HepG2 (cell line): ENCODE results near the gene RAD51C. TPM values are rescaled to one million over a fixed set of nuclear protein-coding genes. Genes with fewer than 3 reads are reported as not detected.
A peak's percentile ranks its signal among the peaks of the same experiment; 100 is the strongest.

Experiments used
- AFF4 ChIP-seq: sonication (generic); formaldehyde crosslinking; IDR thresholded peaks from 2 replicates; pipeline ENCODE4 v1.4.0; 2020; ENCODE audit warnings: missing genetic modification reagents
- ATF4 ChIP-seq, 2 experiments: fragments of 450-650 bp in 1 of 2; sonication (generic) in 1 of 2; formaldehyde crosslinking; IDR thresholded peaks; 2 replicates each; pipeline versions ENCODE4 v1.5.0 to v1.8.0; 2020 to 2022; ENCODE audit warnings: mild to moderate bottlenecking in 1 of 2, missing genetic modification reagents in 1 of 2
- CAMTA2 ChIP-seq: sonication (generic); formaldehyde crosslinking; IDR thresholded peaks from 2 replicates; pipeline ENCODE4 v1.4.0; 2020; ENCODE audit warnings: mild to moderate bottlenecking, missing genetic modification reagents, borderline replicate concordance
- HOXA5 ChIP-seq: sonication (generic); formaldehyde crosslinking; IDR thresholded peaks from 2 replicates; pipeline ENCODE4 v1.4.0; 2020; ENCODE audit warnings: missing genetic modification reagents
- RFXAP ChIP-seq: sonication (generic); formaldehyde crosslinking; IDR thresholded peaks from 2 replicates; pipeline ENCODE4 v1.4.0; 2020; ENCODE audit warnings: missing genetic modification reagents, borderline replicate concordance
- SIN3A ChIP-seq: IDR thresholded peaks from 2 replicates; pipeline ENCODE4 v1.6.1; 2011; ENCODE audit warnings: low read depth, mild to moderate bottlenecking, control low read depth, low read length, borderline replicate concordance
- SMAD1 ChIP-seq: sonication (generic); formaldehyde crosslinking; IDR thresholded peaks from 2 replicates; pipeline ENCODE4 v1.4.0; 2020; ENCODE audit warnings: missing genetic modification reagents, low read depth, mild to moderate bottlenecking, borderline replicate concordance
- ZBTB40 ChIP-seq, 2 experiments: fragments of 450-650 bp in 1 of 2; sonication (generic) in 1 of 2; formaldehyde crosslinking in 1 of 2; IDR thresholded peaks; 2 replicates each; pipeline versions ENCODE4 v1.6.1 to v1.8.0; 2016 to 2022; ENCODE audit warnings: antibody characterized with exemption in 1 of 2, mild to moderate bottlenecking in 1 of 2, missing genetic modification reagents in 1 of 2
- ZNF670 ChIP-seq: sonication (generic); formaldehyde crosslinking; IDR thresholded peaks from 2 replicates; pipeline ENCODE4 v1.8.0; 2022; ENCODE audit warnings: mild to moderate bottlenecking, missing genetic modification reagents, borderline replicate concordance
- polyA plus RNA-seq, 8 experiments: library from polyadenylated mRNA; depleted of rRNA in 3 of 8; stranded (reverse) in 7 of 8; unstranded in 1 of 8; fragments of >200 nt; fragmentation: Illumina TruSeq in 4 of 8; extraction: Trizol in 4 of 8; gene quantifications; 2 replicates each; pipeline versions ENCODE4 v1.2.1 to v1.2.3, GENCODE V29; 2011 to 2016; ENCODE audit warnings: low read depth in 4 of 8, missing spikeins in 1 of 8, mixed read lengths in 1 of 8; ENCODE audit not compliant: insufficient read depth in 1 of 8
- total RNA-seq, 5 experiments: library from RNA; depleted of rRNA; stranded (reverse); fragments of >200 nt; fragmentation: Illumina TruSeq; extraction: Trizol; gene quantifications; 2 replicates each; pipeline ENCODE4 v1.2.3, GENCODE V29; 2016; ENCODE audit warnings: low read depth in 1 of 5

RAD51C gene
- total and polyA plus RNA-seq, 2 of the 13 experiments (the other 11 are each of a cell fraction or from before 2014, with no cell fraction given): 38.5 to 106 TPM

DNA sequence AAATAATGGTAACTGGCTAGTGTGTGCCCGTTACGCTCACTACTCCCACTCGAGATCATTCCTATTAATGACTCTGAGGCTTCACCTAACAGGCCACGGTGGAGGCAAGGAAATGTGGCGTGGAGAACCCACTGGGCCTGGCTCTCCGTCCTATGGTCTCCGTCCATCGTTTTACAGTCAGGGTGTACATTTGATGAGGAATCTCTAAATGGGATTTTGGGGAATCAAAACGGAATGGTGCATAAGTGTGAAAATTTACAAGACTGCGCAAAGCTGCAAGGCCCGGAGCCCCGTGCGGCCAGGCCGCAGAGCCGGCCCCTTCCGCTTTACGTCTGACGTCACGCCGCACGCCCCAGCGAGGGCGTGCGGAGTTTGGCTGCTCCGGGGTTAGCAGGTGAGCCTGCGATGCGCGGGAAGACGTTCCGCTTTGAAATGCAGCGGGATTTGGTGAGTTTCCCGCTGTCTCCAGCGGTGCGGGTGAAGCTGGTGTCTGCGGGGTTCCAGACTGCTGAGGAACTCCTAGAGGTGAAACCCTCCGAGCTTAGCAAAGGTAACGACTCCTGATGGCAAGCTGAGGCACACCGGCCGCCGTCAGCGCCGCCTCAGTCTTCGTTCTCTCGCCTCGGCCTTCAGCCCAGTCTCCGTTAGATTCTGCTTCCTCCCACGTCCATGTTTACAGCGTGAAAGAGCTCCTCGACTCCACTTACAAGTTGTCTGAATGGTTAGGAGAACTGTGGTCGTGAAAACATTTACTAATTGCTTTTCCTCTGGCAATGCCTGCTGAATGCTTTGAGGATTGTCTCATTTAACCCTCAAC, at the start of gene RAD51C (continued):
- TF ChIP-seq ZBTB40 (IDR thresholded peaks at IDR 0.05): no peak
- peak; percentile 92 for TF ChIP-seq ZBTB40 (CRISPR knock-in tag; IDR thresholded peaks at IDR 0.05)
- TF ChIP-seq ZNF670: no peak
- no peak for TF ChIP-seq AFF4 (CRISPR knock-in tag)
- TF ChIP-seq SIN3A: peak; percentile 97; the same call in 1 of the 2 replicates
- peak; percentile 96 for TF ChIP-seq HOXA5
- TF ChIP-seq RFXAP (CRISPR knock-in tag): peak; percentile 87; the same call in 1 of the 2 replicates
- TF ChIP-seq SMAD1 (CRISPR knock-in tag): peak; percentile 81; the same call in 1 of the 2 replicates
- peak; percentile 95 for TF ChIP-seq CAMTA2 (CRISPR knock-in tag)
- TF ChIP-seq ATF4 (CRISPR knock-in tag; IDR thresholded peaks at IDR 0.05): peak in 1 of 2 experiments; percentile 27; a peak in 1 of 4 replicates
